ENCODE results near the gene ADGRE3. TPM values are rescaled to one million over a fixed set of nuclear protein-coding genes. Genes with fewer than 3 reads are reported as not detected.

Gene ADGRE3
- total and polyA plus RNA-seq, 10 donors = 0.05 to 16.3 (median 2.4) TPM

DNA sequence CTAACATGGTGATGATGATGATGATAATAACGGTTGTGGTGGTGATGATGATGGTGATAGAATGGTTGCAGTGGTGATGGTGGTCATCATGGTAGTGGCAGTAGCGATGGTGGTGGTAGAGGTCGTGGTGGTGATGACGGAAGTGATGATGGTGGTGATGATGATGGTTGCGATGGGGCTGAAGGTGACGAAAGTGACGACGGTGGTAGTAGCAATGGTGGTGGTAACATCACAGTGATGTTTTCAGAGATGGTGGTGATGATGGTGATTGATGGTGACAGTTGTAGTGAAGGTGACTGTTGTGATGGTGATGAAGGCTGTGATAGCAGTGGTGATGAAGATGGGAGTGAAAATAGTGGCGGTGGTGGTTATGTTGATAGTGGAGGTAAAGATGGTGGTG is 3.6 kb upstream of the ADGRE3 start:
- H3K27me3 ChIP-seq (replicated peaks in 1 of 7) = peaks cover 0 to 11% (median 0%) of the 10 kb centered on the region in 7 donors
- H3K27ac ChIP-seq = no peak overlapping the region
- DNase-seq = no peak
- no peak overlapping the region for H3K4me3 ChIP-seq
- peaks cover 0 to 36% (median 16%) of the 10 kb centered on the region in 6 donors for H3K4me1 ChIP-seq
- no peaks in the 10 kb centered on the region for H3K9me3 ChIP-seq
- intact Hi-C loops (cut with DNase I; ENCODE audit: low total_unique reads) = no loop called here
- no peaks in the 10 kb centered on the region for H3K36me3 ChIP-seq
- WGBS, 5 donors = 78 to 90% (median 85%) methylated on average over 9 of the region's 9 CpGs
- TF ChIP-seq POLR2AphosphoS5 (IDR thresholded peaks at IDR 0.05) (no peak), POLR2A (IDR thresholded peaks at IDR 0.05) (no peak)
- TF ChIP-seq, protein P1, sequence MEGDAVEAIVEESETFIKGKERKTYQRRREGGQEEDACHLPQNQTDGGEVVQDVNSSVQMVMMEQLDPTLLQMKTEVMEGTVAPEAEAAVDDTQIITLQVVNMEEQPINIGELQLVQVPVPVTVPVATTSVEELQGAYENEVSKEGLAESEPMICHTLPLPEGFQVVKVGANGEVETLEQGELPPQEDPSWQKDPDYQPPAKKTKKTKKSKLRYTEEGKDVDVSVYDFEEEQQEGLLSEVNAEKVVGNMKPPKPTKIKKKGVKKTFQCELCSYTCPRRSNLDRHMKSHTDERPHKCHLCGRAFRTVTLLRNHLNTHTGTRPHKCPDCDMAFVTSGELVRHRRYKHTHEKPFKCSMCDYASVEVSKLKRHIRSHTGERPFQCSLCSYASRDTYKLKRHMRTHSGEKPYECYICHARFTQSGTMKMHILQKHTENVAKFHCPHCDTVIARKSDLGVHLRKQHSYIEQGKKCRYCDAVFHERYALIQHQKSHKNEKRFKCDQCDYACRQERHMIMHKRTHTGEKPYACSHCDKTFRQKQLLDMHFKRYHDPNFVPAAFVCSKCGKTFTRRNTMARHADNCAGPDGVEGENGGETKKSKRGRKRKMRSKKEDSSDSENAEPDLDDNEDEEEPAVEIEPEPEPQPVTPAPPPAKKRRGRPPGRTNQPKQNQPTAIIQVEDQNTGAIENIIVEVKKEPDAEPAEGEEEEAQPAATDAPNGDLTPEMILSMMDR (IDR thresholded peaks at IDR 0.05 in 8 of 11, conservative IDR thresholded peaks at IDR 0.05 in 3 of 11) = no peak

DNA sequence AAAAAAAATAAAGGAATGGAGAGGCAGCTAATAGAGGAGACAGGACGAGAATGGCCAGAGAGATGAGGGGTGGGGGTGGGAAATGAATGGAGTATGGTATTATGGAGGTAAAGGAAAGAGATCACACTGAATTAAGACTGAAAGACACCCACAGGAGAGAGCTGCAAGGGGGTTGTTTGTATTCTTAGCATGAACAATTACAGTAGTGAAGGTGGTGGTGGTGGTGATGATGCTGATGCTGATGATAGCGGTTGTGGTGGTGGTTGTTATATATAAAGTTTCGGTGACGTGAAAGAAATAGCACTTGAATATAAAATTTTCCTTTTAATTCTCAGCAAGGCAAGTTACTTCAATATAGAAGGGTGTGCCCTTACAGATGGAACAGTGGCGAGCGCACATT is 2.8 kb upstream of the ADGRE3 start:
- H3K4me3 ChIP-seq = no peak overlapping the region
- H3K27me3 ChIP-seq (replicated peaks in 1 of 7) = peaks cover 0 to 11% (median 0%) of the 10 kb centered on the region in 7 donors
- no peaks in the 10 kb centered on the region for H3K36me3 ChIP-seq
- 87 to 93% (median 90%) methylated on average over 6 of the region's 6 CpGs for WGBS, 5 donors
- DNase-seq = no peak
- H3K27ac ChIP-seq = no peak overlapping the region
- TF ChIP-seq POLR2A (IDR thresholded peaks at IDR 0.05) = no peak
- TF ChIP-seq POLR2AphosphoS5 (IDR thresholded peaks at IDR 0.05) = no peak
- intact Hi-C loops (cut with DNase I; ENCODE audit: low total_unique reads) = no loop called here
- no peaks in the 10 kb centered on the region for H3K9me3 ChIP-seq
- H3K4me1 ChIP-seq = peaks cover 0 to 39% (median 21%) of the 10 kb centered on the region in 6 donors

DNA sequence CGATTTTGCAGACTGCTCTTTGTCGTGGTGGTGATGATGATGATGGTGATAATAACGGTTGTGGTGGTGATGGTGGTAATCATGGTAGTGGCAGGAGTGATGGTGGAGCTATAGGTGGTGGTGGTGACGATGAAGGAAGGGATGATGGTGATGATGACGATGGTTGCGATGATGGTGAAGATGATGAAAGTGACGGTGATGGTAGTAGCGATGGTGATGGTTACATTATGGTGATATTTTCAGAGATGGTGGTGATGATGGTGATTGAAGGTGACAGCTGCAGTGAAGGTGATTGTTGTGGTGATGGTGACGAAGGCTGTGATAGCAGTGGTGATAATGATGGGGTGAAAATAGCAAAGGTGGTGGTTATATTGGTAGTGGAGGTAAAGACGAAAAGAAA is 2.1 kb upstream of the ADGRE3 start:
- H3K9me3 ChIP-seq = no peaks in the 10 kb centered on the region
- peaks cover 0 to 11% (median 0%) of the 10 kb centered on the region in 7 donors for H3K27me3 ChIP-seq (replicated peaks in 1 of 7)
- H3K4me1 ChIP-seq = peaks cover 0 to 46% (median 25%) of the 10 kb centered on the region in 6 donors
- intact Hi-C loops (cut with DNase I; ENCODE audit: low total_unique reads) = no loop called here
- WGBS, 5 donors = 82 to 90% (median 87%) methylated on average over 10 of the region's 10 CpGs
- no peak for DNase-seq
- H3K36me3 ChIP-seq = no peaks in the 10 kb centered on the region
- no peak overlapping the region for H3K4me3 ChIP-seq
- H3K27ac ChIP-seq = peak overlapping the region in 1 of 8 donors; percentile 87
- TF ChIP-seq, protein P1 (IDR thresholded peaks at IDR 0.05 in 8 of 11, conservative IDR thresholded peaks at IDR 0.05 in 3 of 11) = no peak
- TF ChIP-seq POLR2AphosphoS5 (IDR thresholded peaks at IDR 0.05) (no peak), POLR2A (IDR thresholded peaks at IDR 0.05) (no peak)

DNA sequence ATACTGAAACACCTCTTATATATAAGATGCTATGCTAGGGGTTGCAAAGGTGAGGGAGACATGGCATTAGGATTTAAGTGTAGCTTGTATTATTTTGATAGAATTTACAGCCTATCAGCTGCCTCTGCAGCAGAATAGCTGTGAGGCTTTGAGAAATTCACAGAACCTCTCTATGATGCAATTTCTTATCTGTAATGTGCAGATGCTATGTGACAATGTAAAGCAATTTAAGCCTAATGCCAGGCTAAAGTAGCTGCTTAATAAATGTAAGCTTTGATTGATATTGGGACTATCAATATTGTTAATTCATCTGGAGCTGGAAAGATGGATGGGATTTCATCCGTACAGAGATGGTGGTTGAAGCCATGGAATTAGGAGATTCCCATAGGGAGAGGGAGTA is 1.6 kb downstream of the ADGRE3 start:
- Histone ChIP-seq H3K4me3 (peak overlapping the region in 1 of 8 donors; percentile 31), H3K4me1 (peaks cover 0 to 58% (median 30%) of the 10 kb centered on the region in 6 donors), H3K36me3 (no peaks in the 10 kb centered on the region), H3K9me3 (peaks cover 0 to 14% (median 10%) of the 10 kb centered on the region in 8 donors), H3K27ac (peak overlapping the region in 5 of 8 donors; percentile 48 to 87 (median 74)), H3K27me3 (replicated peaks in 1 of 7) (peaks cover 0 to 11% (median 0%) of the 10 kb centered on the region in 7 donors)
- WGBS, 5 donors = 77 to 92% (median 84%) methylated on average over 1 of the region's 1 CpG
- intact Hi-C loops (cut with DNase I; ENCODE audit: low total_unique reads) = no loop called here
- TF ChIP-seq POLR2A (IDR thresholded peaks at IDR 0.05) = no peak
- TF ChIP-seq, protein P1 (IDR thresholded peaks at IDR 0.05 in 8 of 11, conservative IDR thresholded peaks at IDR 0.05 in 3 of 11) = no peak
- no peak for DNase-seq
